BJ (cell line): ENCODE data around the gene KATNIP. TPM values are rescaled to one million over a fixed set of nuclear protein-coding genes. Genes with fewer than 3 reads are reported as not detected.

ENCODE experiments used
- CTCF ChIA-PET: fragments of 350-600 bp; formaldehyde crosslinking; extraction: SDS; loops from one replicate; lab custom pipeline; 2021; ENCODE audit warnings: antibody characterized with exemption, inconsistent platforms; lab: Yijun Ruan, JAX
- POLR2A ChIA-PET: fragments of 300-600 bp; sonication (Branson Sonifier 250); formaldehyde crosslinking; extraction: SDS; loops from one replicate; lab custom pipeline; 2021; ENCODE audit warnings: antibody characterized with exemption; lab: Charles Lee
- DNase-seq: peaks from one replicate; pipeline ENCODE4 v3.0.0-alpha.2; 2011; ENCODE audit warnings: low read depth
- H3K27me3 ChIP-seq: 2 replicates; pipeline ENCODE4 v1.6.0; 2011; ENCODE audit warnings: low read length; ENCODE audit not compliant: control insufficient read depth, insufficient read depth
- H3K36me3 ChIP-seq: 2 replicates; pipeline ENCODE4 v1.5.1; 2011; ENCODE audit warnings: low read length; ENCODE audit not compliant: control insufficient read depth, insufficient read depth
- H3K4me3 ChIP-seq: 2 replicates; pipeline ENCODE4 v1.5.1; 2011; ENCODE audit warnings: low read depth, mild to moderate bottlenecking, control low read depth, low read length
- polyA plus RNA-seq: library from polyadenylated mRNA; depleted of rRNA; stranded (reverse); fragments of >200 nt; gene quantifications from 2 replicates; pipeline ENCODE4 v1.2.3, GENCODE V29; 2011
- TF ChIP-seq, protein P1 (sequence below): IDR thresholded peaks from 2 replicates; pipeline ENCODE4 v1.5.1; 2011; ENCODE audit warnings: low read depth, mild to moderate bottlenecking, control low read depth, inconsistent platforms, low read length, moderate library complexity; ENCODE audit not compliant: insufficient read depth

KATNIP gene
- polyA plus RNA-seq, 1 experiment, result 18.8 TPM

DNA sequence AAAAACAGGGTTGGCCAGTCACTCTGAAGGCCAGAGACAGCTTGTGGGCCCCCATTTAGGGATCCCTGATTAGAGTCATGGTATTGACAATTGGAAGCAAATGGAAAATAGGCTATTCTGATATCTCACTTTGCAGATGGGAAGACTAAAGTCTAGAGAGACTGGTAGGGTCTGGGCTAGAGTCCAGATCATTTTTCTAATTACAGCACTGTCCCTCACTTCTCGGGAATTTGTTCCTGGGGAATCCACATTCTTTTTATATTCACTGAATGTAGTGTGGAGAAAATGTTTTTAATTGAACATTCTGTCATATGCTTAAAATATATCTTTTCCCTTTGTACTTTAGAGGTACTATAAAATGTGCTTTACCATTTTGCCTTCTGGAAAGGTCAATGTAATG, 1.1 kb downstream of the KATNIP start:
- ChIA-PET POLR2A (no interaction called here), CTCF (interaction anchor here (0.6 to 1.5 kb wide), 2 partner anchors 20 to 44 kb away, joined by 3 read pairs; no protein-coding TSS in a partner anchor)
- no peak for DNase-seq

DNA sequence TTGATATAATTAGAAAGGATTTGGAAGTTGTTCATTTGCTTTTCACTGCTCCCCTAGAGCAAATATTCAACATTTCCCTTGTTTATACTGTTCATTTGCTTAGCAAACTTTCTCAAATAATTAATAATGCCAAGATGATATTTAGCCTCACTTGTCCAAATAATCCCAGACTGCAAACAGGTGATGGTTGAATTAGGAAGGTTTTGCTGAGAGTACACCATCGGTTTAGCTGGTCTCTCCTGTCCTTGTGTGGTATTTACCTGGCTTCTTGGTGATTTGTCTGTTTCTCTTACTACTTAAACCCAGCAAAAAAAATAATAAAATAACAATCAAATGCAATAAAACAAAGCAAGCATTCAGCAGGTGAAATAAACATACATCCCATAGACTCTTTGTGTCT, 6.5 kb downstream of the KATNIP start:
- Histone ChIP-seq H3K4me3 (no peak overlapping the region), H3K27me3 (no peaks in the 10 kb centered on the region), H3K36me3 (no peaks in the 10 kb centered on the region)
- POLR2A ChIA-PET, result no interaction called here
- TF ChIP-seq, protein P1, sequence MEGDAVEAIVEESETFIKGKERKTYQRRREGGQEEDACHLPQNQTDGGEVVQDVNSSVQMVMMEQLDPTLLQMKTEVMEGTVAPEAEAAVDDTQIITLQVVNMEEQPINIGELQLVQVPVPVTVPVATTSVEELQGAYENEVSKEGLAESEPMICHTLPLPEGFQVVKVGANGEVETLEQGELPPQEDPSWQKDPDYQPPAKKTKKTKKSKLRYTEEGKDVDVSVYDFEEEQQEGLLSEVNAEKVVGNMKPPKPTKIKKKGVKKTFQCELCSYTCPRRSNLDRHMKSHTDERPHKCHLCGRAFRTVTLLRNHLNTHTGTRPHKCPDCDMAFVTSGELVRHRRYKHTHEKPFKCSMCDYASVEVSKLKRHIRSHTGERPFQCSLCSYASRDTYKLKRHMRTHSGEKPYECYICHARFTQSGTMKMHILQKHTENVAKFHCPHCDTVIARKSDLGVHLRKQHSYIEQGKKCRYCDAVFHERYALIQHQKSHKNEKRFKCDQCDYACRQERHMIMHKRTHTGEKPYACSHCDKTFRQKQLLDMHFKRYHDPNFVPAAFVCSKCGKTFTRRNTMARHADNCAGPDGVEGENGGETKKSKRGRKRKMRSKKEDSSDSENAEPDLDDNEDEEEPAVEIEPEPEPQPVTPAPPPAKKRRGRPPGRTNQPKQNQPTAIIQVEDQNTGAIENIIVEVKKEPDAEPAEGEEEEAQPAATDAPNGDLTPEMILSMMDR, result no peak
- CTCF ChIA-PET, result no interaction called here
- no peak for DNase-seq

More for the DNA sequence above, 1.1 kb downstream of the KATNIP start:
- Histone ChIP-seq H3K4me3 (no peak overlapping the region; the same call in 1 of the 2 replicates), H3K36me3 (no peaks in the 10 kb centered on the region), H3K27me3 (no peaks in the 10 kb centered on the region)
- TF ChIP-seq, protein P1, result no peak

DNA sequence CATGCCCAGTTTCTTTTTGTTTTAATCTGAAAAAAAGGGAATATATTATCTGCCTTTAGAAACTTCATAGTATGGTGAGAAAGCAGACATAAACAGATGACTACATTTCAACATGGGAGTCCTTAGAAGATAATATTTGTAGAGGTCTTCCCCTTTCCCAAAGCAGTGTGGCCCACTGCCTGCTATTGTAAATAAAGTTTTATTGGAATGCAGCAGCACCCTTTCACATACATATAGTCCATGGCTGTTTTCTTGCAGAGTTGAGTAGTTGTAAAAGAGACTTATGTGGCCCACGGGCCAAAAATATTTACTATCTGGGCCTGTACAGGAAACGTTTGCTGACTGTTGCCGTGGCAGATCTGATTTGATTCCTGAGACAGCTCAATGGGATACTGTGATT, 8.5 kb downstream of the KATNIP start:
- POLR2A ChIA-PET, result no interaction called here

DNA sequence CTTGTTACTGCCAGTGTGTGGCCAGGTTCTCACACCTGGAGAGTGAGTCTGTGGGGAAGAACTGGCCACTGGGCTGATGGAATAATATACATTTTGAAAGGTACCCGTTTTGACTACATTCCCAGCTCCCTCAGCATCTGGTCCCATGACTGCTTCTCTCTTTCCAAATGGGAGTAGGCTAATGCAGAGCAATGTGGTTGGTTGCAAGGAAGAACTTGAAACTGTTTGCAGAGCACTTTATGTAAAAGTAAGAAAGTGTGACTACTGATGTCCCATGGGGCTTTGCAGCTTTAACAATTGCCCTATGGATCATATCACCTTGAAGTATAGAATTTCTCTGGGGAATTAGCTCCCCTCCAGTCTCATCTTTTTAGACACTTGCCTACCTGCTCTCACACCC, 9.0 kb downstream of the KATNIP start:
- TF ChIP-seq, protein P1, result no peak
- CTCF ChIA-PET, result interaction anchor here (0.5 to 0.6 kb wide), 2 partner anchors 14 to 295 kb away, joined by 3 to 4 read pairs; no protein-coding TSS in a partner anchor
- POLR2A ChIA-PET, result no interaction called here
- Histone ChIP-seq H3K27me3 (no peaks in the 10 kb centered on the region), H3K4me3 (no peak overlapping the region), H3K36me3 (no peaks in the 10 kb centered on the region)
- no peak for DNase-seq

More for the DNA sequence above, 8.5 kb downstream of the KATNIP start:
- Histone ChIP-seq H3K36me3 (no peaks in the 10 kb centered on the region), H3K4me3 (no peak overlapping the region), H3K27me3 (no peaks in the 10 kb centered on the region)
- TF ChIP-seq, protein P1, result no peak
- CTCF ChIA-PET, result interaction anchor here (0.5 to 0.6 kb wide), 2 partner anchors 14 to 888 kb away, joined by 3 to 4 read pairs; no protein-coding TSS in a partner anchor
- DNase-seq, result no peak

DNA sequence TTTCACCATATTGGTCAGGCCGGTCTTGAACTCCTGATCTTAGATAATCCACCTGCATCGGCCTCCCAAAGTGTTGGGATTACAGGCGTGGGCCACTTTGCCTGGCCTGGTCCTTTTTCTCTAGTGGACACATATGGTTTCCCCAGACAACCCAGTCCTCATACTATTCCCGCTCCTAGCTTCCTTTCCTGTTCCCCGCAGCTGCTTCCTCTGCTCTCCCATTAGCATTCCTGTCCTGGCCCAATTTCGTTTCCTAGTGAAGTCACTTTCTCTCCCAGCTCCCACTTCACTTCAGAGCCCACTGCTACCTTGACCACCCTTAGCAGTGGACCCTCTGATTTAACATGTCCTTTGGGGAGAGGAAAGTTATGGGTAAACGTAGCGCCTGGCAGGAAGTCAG, 11.3 kb downstream of the KATNIP start:
- CTCF ChIA-PET, result no interaction called here
- H3K4me3 ChIP-seq, result no peak overlapping the region
- POLR2A ChIA-PET, result no interaction called here
- H3K36me3 ChIP-seq, result no peaks in the 10 kb centered on the region
- DNase-seq, result no peak
- TF ChIP-seq, protein P1, result no peak
- H3K27me3 ChIP-seq, result no peaks in the 10 kb centered on the region
